Measurements from ENCODE around the gene TMEM204. TPM values are rescaled to one million over a fixed set of nuclear protein-coding genes. Genes with fewer than 3 reads are reported as not detected.

TMEM204 gene
- total RNA-seq, 1 donor from 2014 or later: 27.1 TPM

- DNase-seq: no peak
- no peak for TF ChIP-seq CTCF (IDR thresholded peaks at IDR 0.05; ENCODE audit: borderline replicate concordance)
- Histone ChIP-seq H3K4me1 (peaks cover 46% of the 10 kb centered on the region), H3K36me3 (peaks cover 75% of the 10 kb centered on the region), H3K9me3 (replicated peaks) (no peaks in the 10 kb centered on the region), H3K27me3 (ENCODE audit: low read depth) (no peaks in the 10 kb centered on the region), H3K27ac (replicated peaks) (peak overlapping the region; percentile 13), H3K4me3 (no peak overlapping the region)
- intact Hi-C loops (cut with micrococcal nuclease): no loop called here
These were observed 22.8 kb downstream of the TMEM204 start for GRCh38 chr16:1556254-1556653.

- no peak for TF ChIP-seq CTCF (IDR thresholded peaks at IDR 0.05; ENCODE audit: borderline replicate concordance)
- no peaks in the 10 kb centered on the region for H3K9me3 ChIP-seq (replicated peaks)
These were observed 23.6 kb downstream of the TMEM204 start for GRCh38 chr16:1557074-1557473.

GRCh38 chr16:1557576-1557975 lies 24.1 kb downstream of the TMEM204 start:
- Histone ChIP-seq H3K9me3 (replicated peaks) (no peaks in the 10 kb centered on the region), H3K27ac (replicated peaks) (no peak overlapping the region), H3K27me3 (ENCODE audit: low read depth) (no peaks in the 10 kb centered on the region), H3K4me3 (no peak overlapping the region), H3K36me3 (peaks cover 80% of the 10 kb centered on the region), H3K4me1 (peaks cover 38% of the 10 kb centered on the region)
- intact Hi-C loops (cut with micrococcal nuclease): no loop called here
- TF ChIP-seq CTCF (IDR thresholded peaks at IDR 0.05; ENCODE audit: borderline replicate concordance): no peak
- DNase-seq: no peak

More at GRCh38 chr16:1557074-1557473, 23.6 kb downstream of the TMEM204 start:
- Histone ChIP-seq H3K27ac (replicated peaks) (no peak overlapping the region), H3K27me3 (ENCODE audit: low read depth) (no peaks in the 10 kb centered on the region), H3K4me3 (no peak overlapping the region), H3K4me1 (peaks cover 43% of the 10 kb centered on the region), H3K36me3 (peaks cover 80% of the 10 kb centered on the region)
- no peak for DNase-seq
- intact Hi-C loops (cut with micrococcal nuclease): no loop called here

- H3K9me3 ChIP-seq (replicated peaks): no peaks in the 10 kb centered on the region
- peaks cover 20% of the 10 kb centered on the region for H3K4me1 ChIP-seq
- H3K4me3 ChIP-seq: no peak overlapping the region
- intact Hi-C loops (cut with micrococcal nuclease): no loop called here
- DNase-seq: no peak
- no peaks in the 10 kb centered on the region for H3K27me3 ChIP-seq (ENCODE audit: low read depth)
- H3K36me3 ChIP-seq: peaks cover 67% of the 10 kb centered on the region
- peak overlapping the region; percentile 44 for H3K27ac ChIP-seq (replicated peaks)
- no peak for TF ChIP-seq CTCF (IDR thresholded peaks at IDR 0.05; ENCODE audit: borderline replicate concordance)
These were observed 26.0 kb downstream of the TMEM204 start for GRCh38 chr16:1559446-1559975.

- Histone ChIP-seq H3K36me3 (peaks cover 61% of the 10 kb centered on the region), H3K4me3 (no peak overlapping the region), H3K27ac (replicated peaks) (peak overlapping the region; percentile 42), H3K4me1 (peaks cover 20% of the 10 kb centered on the region), H3K27me3 (ENCODE audit: low read depth) (no peaks in the 10 kb centered on the region), H3K9me3 (replicated peaks) (no peaks in the 10 kb centered on the region)
- intact Hi-C loops (cut with micrococcal nuclease): loop anchor here (10.0 kb wide), 1 partner anchor 65 kb away; the partner anchor contains the start of gene TELO2
- no peak for DNase-seq
- TF ChIP-seq CTCF (IDR thresholded peaks at IDR 0.05; ENCODE audit: borderline replicate concordance): no peak
These were observed 26.7 kb downstream of the TMEM204 start for GRCh38 chr16:1560153-1560552.

All from left ventricle myocardium inferior (tissue), 1 donor.